Panc1 (cell line): ENCODE data around the gene KRT34. TPM values are rescaled to one million over a fixed set of nuclear protein-coding genes. Genes with fewer than 3 reads are reported as not detected.

ENCODE experiments used
- ATAC-seq: fragments of 200-7000 bp; cut with Tn5 transposase; 2 replicates; pipeline ENCODE4 v1.9.1; 2020; ENCODE audit warnings: mild to moderate bottlenecking, moderate library complexity
- BruUV-seq: library from RNA; stranded (reverse); fragments of 400-500 nt; replicated peaks from 2 replicates; lab custom pipeline; 2021; lab: Mats Ljungman, UMichigan
- CTCF ChIA-PET: fragments of 300-600 bp; sonication (Branson Sonifier 250); formaldehyde crosslinking; loops from one replicate; lab custom pipeline; 2022; ENCODE audit warnings: antibody characterized with exemption; lab: Charles Lee
- POLR2A ChIA-PET: fragments of 300-600 bp; sonication (Branson Sonifier 250); formaldehyde crosslinking; loops from one replicate; lab custom pipeline; 2022; ENCODE audit warnings: antibody characterized with exemption; lab: Charles Lee
- DNase-seq: peaks from one replicate; pipeline ENCODE4 v3.0.0-alpha.2; 2010; ENCODE audit warnings: low read depth, low spot score
- H3K27ac ChIP-seq: 2 replicates; pipeline ENCODE4 v1.5.1; 2011; ENCODE audit warnings: mild to moderate bottlenecking, low read length, inconsistent platforms
- H3K27me3 ChIP-seq: fragments of 200-500 bp; sonication (Bioruptor generic); 2 replicates; pipeline ENCODE4 v1.6.0; 2014; ENCODE audit warnings: low read length, inconsistent platforms; ENCODE audit not compliant: control insufficient read depth, insufficient read depth
- H3K36me3 ChIP-seq: fragments of 200-500 bp; sonication (Bioruptor generic); 2 replicates; pipeline ENCODE4 v1.5.1; 2014; ENCODE audit warnings: inconsistent platforms, mild to moderate bottlenecking, low read length, moderate library complexity; ENCODE audit not compliant: control insufficient read depth, insufficient read depth
- H3K4me1 ChIP-seq: 2 replicates; pipeline ENCODE4 v1.5.1; 2011; ENCODE audit warnings: inconsistent platforms, mild to moderate bottlenecking, low read length, moderate library complexity; ENCODE audit not compliant: control insufficient read depth, insufficient read depth
- H3K4me3 ChIP-seq, 2 experiments: 2 replicates each; pipeline ENCODE4 v1.5.1; 2011 to 2012; ENCODE audit warnings: low read depth in 2 of 2, low read length in 2 of 2, mild to moderate bottlenecking in 2 of 2, inconsistent platforms in 1 of 2, moderate library complexity in 1 of 2
- H3K9me3 ChIP-seq: fragments of 200-500 bp; sonication (Bioruptor generic); 2 replicates; pipeline ENCODE4 v1.5.1; 2014; ENCODE audit warnings: low read depth, mild to moderate bottlenecking, inconsistent platforms, low read length, moderate library complexity; ENCODE audit not compliant: control insufficient read depth, insufficient read depth
- POLR2AphosphoS5 ChIP-seq: IDR thresholded peaks from 2 replicates; pipeline ENCODE4 v1.6.1; 2012; ENCODE audit warnings: mild to moderate bottlenecking, low read depth, low read length, moderate library complexity
- SIN3A ChIP-seq: IDR thresholded peaks from 2 replicates; pipeline ENCODE4 v1.6.1; 2012; ENCODE audit warnings: low read depth, mild to moderate bottlenecking, low read length, moderate library complexity, borderline replicate concordance; ENCODE audit not compliant: insufficient read depth
- TCF7L2 ChIP-seq: IDR thresholded peaks from 2 replicates; pipeline ENCODE4 v1.6.1; 2011; ENCODE audit warnings: mild to moderate bottlenecking, low read depth, low read length, inconsistent platforms
- in situ Hi-C: cut with HindIII; loops from 2 replicates; pipeline ENCODE4 v1.10.0; 2016; ENCODE audit warnings: low sequenced_read_pairs, low pct_unique_long_range_greater_than_20kb
- intact Hi-C: fragments of 100-400 bp; cut with micrococcal nuclease; formaldehyde crosslinking; loops from one replicate; pipeline ENCODE4 v1.10.0; 2022; ENCODE audit not compliant: unreplicated experiment
- total RNA-seq: library from RNA; stranded (reverse); gene quantifications from one replicate; pipeline ENCODE4 v1.2.1, GENCODE V29; 2021; ENCODE audit not compliant: unreplicated experiment
- TF ChIP-seq, protein P1 (sequence below): fragments of 450-650 bp; IDR thresholded peaks from 2 replicates; pipeline ENCODE4 v1.5.1; 2017; ENCODE audit warnings: mild to moderate bottlenecking
- TF ChIP-seq, protein P2 (sequence below), 2 experiments: IDR thresholded peaks; 2 replicates each; pipeline ENCODE4 v1.6.1; 2011 to 2012; ENCODE audit warnings: low read depth in 2 of 2, control low read depth in 1 of 2, low read length in 1 of 2, mild to moderate bottlenecking in 1 of 2, moderate library complexity in 1 of 2; ENCODE audit not compliant: insufficient read depth in 1 of 2

KRT34 gene
- total RNA-seq, 1 experiment from 2014 or later, result not detected

DNA sequence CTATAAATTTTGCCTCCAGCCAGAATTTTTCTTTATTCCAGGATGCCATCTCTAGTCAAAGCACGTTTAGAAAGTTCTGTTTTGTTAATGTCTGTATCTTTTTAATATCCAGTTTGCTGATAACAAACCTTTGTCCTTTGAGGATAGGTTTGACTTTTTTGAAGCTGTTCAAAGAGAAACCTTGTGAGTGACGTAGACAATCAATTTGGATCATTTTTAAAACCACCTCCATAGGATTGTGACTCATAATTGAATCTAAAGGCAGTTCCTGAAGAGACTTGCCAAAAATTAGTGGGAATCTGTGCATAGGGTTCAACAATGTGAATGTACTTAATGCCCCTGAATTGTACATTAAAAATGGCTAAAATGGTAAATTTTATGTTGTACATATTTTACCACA lies 9.4 kb upstream of the KRT34 start:
- ChIA-PET POLR2A (interaction anchor here (0.5 kb wide), 1 partner anchor 573 kb away, joined by 3 read pairs; no protein-coding TSS in a partner anchor), CTCF (no interaction called here)
- ATAC-seq (no peak), DNase-seq (no peak)
- BruUV-seq, result no TSS peak
- Histone ChIP-seq H3K27ac (no peak overlapping the region), H3K36me3 (no peaks in the 10 kb centered on the region), H3K4me3 (no peak overlapping the region), H3K27me3 (no peaks in the 10 kb centered on the region), H3K9me3 (no peaks in the 10 kb centered on the region; the same call in 1 of the 2 replicates), H3K4me1 (no peaks in the 10 kb centered on the region)
- in situ Hi-C loops, result no loop called here
- TF ChIP-seq, protein P1, sequence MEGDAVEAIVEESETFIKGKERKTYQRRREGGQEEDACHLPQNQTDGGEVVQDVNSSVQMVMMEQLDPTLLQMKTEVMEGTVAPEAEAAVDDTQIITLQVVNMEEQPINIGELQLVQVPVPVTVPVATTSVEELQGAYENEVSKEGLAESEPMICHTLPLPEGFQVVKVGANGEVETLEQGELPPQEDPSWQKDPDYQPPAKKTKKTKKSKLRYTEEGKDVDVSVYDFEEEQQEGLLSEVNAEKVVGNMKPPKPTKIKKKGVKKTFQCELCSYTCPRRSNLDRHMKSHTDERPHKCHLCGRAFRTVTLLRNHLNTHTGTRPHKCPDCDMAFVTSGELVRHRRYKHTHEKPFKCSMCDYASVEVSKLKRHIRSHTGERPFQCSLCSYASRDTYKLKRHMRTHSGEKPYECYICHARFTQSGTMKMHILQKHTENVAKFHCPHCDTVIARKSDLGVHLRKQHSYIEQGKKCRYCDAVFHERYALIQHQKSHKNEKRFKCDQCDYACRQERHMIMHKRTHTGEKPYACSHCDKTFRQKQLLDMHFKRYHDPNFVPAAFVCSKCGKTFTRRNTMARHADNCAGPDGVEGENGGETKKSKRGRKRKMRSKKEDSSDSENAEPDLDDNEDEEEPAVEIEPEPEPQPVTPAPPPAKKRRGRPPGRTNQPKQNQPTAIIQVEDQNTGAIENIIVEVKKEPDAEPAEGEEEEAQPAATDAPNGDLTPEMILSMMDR, result no peak
- TF ChIP-seq, protein P2, sequence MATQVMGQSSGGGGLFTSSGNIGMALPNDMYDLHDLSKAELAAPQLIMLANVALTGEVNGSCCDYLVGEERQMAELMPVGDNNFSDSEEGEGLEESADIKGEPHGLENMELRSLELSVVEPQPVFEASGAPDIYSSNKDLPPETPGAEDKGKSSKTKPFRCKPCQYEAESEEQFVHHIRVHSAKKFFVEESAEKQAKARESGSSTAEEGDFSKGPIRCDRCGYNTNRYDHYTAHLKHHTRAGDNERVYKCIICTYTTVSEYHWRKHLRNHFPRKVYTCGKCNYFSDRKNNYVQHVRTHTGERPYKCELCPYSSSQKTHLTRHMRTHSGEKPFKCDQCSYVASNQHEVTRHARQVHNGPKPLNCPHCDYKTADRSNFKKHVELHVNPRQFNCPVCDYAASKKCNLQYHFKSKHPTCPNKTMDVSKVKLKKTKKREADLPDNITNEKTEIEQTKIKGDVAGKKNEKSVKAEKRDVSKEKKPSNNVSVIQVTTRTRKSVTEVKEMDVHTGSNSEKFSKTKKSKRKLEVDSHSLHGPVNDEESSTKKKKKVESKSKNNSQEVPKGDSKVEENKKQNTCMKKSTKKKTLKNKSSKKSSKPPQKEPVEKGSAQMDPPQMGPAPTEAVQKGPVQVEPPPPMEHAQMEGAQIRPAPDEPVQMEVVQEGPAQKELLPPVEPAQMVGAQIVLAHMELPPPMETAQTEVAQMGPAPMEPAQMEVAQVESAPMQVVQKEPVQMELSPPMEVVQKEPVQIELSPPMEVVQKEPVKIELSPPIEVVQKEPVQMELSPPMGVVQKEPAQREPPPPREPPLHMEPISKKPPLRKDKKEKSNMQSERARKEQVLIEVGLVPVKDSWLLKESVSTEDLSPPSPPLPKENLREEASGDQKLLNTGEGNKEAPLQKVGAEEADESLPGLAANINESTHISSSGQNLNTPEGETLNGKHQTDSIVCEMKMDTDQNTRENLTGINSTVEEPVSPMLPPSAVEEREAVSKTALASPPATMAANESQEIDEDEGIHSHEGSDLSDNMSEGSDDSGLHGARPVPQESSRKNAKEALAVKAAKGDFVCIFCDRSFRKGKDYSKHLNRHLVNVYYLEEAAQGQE (IDR thresholded peaks at IDR 0.05; ENCODE audit: insufficient read depth in 1 of 2, low read depth in 2 of 2, low read length in 1 of 2), result no peak
- TF ChIP-seq TCF7L2 (no peak), SIN3A (no peak), POLR2AphosphoS5 (no peak)
- intact Hi-C loops, result no loop called here

DNA sequence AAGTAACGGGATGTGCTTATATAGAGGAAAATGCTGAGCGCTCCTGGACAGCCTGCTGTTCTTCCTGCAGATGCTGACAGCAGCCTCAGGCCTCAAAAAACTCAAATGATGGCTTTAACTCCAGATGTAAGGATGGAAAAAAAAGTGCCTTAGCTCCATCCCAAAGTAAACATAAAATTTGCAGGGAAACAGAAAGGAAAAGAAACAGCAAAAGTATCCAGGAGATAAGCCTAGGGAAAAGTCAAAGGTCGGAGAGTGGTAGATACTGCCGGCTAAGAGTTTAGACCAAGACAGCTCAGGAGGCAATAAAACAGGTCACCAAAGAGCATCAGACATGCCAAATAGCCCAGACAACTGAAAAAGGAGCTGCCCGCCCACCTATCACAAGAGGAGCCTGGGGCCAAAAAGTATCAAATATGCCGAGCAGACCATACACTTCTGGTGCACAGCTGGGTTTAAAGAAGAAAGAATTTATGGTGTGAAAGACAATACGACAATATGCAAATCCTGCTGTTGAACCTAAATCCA lies 8.4 kb upstream of the KRT34 start:
- in situ Hi-C loops, result no loop called here
- POLR2A ChIA-PET, result no interaction called here

More for the DNA sequence above, 8.4 kb upstream of the KRT34 start:
- intact Hi-C loops, result no loop called here
- CTCF ChIA-PET, result no interaction called here
- TF ChIP-seq, protein P2 (IDR thresholded peaks at IDR 0.05; ENCODE audit: insufficient read depth in 1 of 2, low read depth in 2 of 2, low read length in 1 of 2), result no peak
- no peak for TF ChIP-seq POLR2AphosphoS5
- no peak for TF ChIP-seq SIN3A
- TF ChIP-seq, protein P1, result no peak
- TF ChIP-seq TCF7L2, result no peak
- no peaks in the 10 kb centered on the region; the same call in 1 of the 2 replicates for H3K9me3 ChIP-seq
- H3K4me3 ChIP-seq, result no peak overlapping the region
- ATAC-seq (no peak), DNase-seq (no peak)
- H3K27me3 ChIP-seq, result no peaks in the 10 kb centered on the region
- H3K27ac ChIP-seq, result no peak overlapping the region
- H3K36me3 ChIP-seq, result no peaks in the 10 kb centered on the region
- no peaks in the 10 kb centered on the region for H3K4me1 ChIP-seq
- BruUV-seq, result no TSS peak
